Retinal pigment epithelial cell (primary cell): Measurements from ENCODE around the gene JAKMIP2.

Experiments used
- DNase-seq: peaks from one replicate; pipeline ENCODE4 v3.0.0-alpha.2; 2010; ENCODE audit warnings: low read depth
- H3K4me3 ChIP-seq: 2 replicates; pipeline ENCODE4 v1.5.1; 2011; ENCODE audit warnings: mild to moderate bottlenecking, low read length, control low read depth, moderate library complexity
- CTCF ChIP-seq: conservative IDR thresholded peaks from 2 replicates; pipeline ENCODE4 v1.5.1; 2011; ENCODE audit warnings: low read depth, low read length, control low read depth, inconsistent platforms

JAKMIP2 gene

GRCh38 chr5:147712598-147712997 lies 69.9 kb downstream of the JAKMIP2 start:
- no peak for DNase-seq
- H3K4me3 ChIP-seq = no peak overlapping the region
- TF ChIP-seq CTCF = no peak

GRCh38 chr5:147712019-147712418 lies 70.5 kb downstream of the JAKMIP2 start:
- H3K4me3 ChIP-seq = no peak overlapping the region
- TF ChIP-seq CTCF = no peak
- no peak for DNase-seq

- H3K4me3 ChIP-seq = no peak overlapping the region
- DNase-seq = no peak
- no peak for TF ChIP-seq CTCF
Measured at GRCh38 chr5:147711019-147711418, 71.5 kb downstream of the JAKMIP2 start.

- DNase-seq = no peak
- no peak for TF ChIP-seq CTCF
- H3K4me3 ChIP-seq = no peak overlapping the region
Measured at GRCh38 chr5:147708708-147709107, 73.8 kb downstream of the JAKMIP2 start.

- DNase-seq = no peak
- no peak for TF ChIP-seq CTCF
- no peak overlapping the region for H3K4me3 ChIP-seq
Measured at GRCh38 chr5:147704544-147704943, 78.0 kb downstream of the JAKMIP2 start.

GRCh38 chr5:147701468-147701867 lies 81.1 kb downstream of the JAKMIP2 start:
- DNase-seq = no peak
- no peak for TF ChIP-seq CTCF
- H3K4me3 ChIP-seq = no peak overlapping the region

- DNase-seq = no peak
- no peak for TF ChIP-seq CTCF
- H3K4me3 ChIP-seq = no peak overlapping the region
Measured at GRCh38 chr5:147699496-147700088, 82.9 kb downstream of the JAKMIP2 start.
